ENCODE results near the gene KCNK18.
"Not testable (repeated sequence)": the region's sequence is repeated elsewhere in the genome, so short reads cannot be mapped to it uniquely, and the experiment has no call there.

Gene KCNK18

GRCh38 chr10:117174439-117175214 is 22.7 kb upstream of the KCNK18 start:
- DNase-seq = peak; percentile 36

- no peak for DNase-seq
Observed at GRCh38 chr10:117175215-117175900, 21.9 kb upstream of the KCNK18 start.

- DNase-seq = peak; percentile 15
Observed at GRCh38 chr10:117175901-117176534, 21.3 kb upstream of the KCNK18 start.

- no peak for DNase-seq
Observed at GRCh38 chr10:117178190-117178589, 19.1 kb upstream of the KCNK18 start.

- DNase-seq = no peak
Observed at GRCh38 chr10:117184296-117184695, 13.0 kb upstream of the KCNK18 start.

- DNase-seq = no peak
Observed at GRCh38 chr10:117184821-117185220, 12.5 kb upstream of the KCNK18 start.

GRCh38 chr10:117185817-117186216 is 11.5 kb upstream of the KCNK18 start:
- DNase-seq = not testable (repeated sequence)

GRCh38 chr10:117186832-117187615 is 10.3 kb upstream of the KCNK18 start:
- no peak for DNase-seq

GRCh38 chr10:117188371-117188770 is 8.9 kb upstream of the KCNK18 start:
- DNase-seq = no peak

GRCh38 chr10:117189557-117189956 is 7.7 kb upstream of the KCNK18 start:
- no peak for DNase-seq

- DNase-seq = no peak
Observed at GRCh38 chr10:117198088-117198487, 799 bp downstream of the KCNK18 start.

- no peak for DNase-seq
Observed at GRCh38 chr10:117201826-117202225, 4.5 kb downstream of the KCNK18 start.

GRCh38 chr10:117204316-117204715 is 7.0 kb downstream of the KCNK18 start:
- no peak for DNase-seq

- DNase-seq = no peak
Observed at GRCh38 chr10:117212176-117212575, 14.9 kb downstream of the KCNK18 start.

GRCh38 chr10:117214401-117214800 is 17.1 kb downstream of the KCNK18 start:
- no peak for DNase-seq

GRCh38 chr10:117215079-117215478 is 17.8 kb downstream of the KCNK18 start:
- DNase-seq = no peak

- DNase-seq = no peak
Observed at GRCh38 chr10:117216028-117216427, 18.7 kb downstream of the KCNK18 start.

GRCh38 chr10:117216611-117217195 is 19.4 kb downstream of the KCNK18 start:
- DNase-seq = peak; percentile 60

- DNase-seq = peak; percentile 47
Observed at GRCh38 chr10:117217196-117217761, 20.0 kb downstream of the KCNK18 start.

- no peak for DNase-seq
Observed at GRCh38 chr10:117218654-117219053, 21.4 kb downstream of the KCNK18 start.

GRCh38 chr10:117221156-117221711 is 23.9 kb downstream of the KCNK18 start:
- DNase-seq = peak; percentile 49

- no peak for DNase-seq
Observed at GRCh38 chr10:117222552-117222951, 25.3 kb downstream of the KCNK18 start.
